GM19328 (cell line): Measurements from ENCODE around the gene ARMH3.

Experiments used
- ATAC-seq: cut with Tn5 transposase; IDR thresholded peaks from one replicate; pipeline ENCODE4 v1.9.1; 2021; ENCODE audit warnings: mild to moderate bottlenecking, moderate library complexity; ENCODE audit not compliant: unreplicated experiment

ARMH3 gene

DNA sequence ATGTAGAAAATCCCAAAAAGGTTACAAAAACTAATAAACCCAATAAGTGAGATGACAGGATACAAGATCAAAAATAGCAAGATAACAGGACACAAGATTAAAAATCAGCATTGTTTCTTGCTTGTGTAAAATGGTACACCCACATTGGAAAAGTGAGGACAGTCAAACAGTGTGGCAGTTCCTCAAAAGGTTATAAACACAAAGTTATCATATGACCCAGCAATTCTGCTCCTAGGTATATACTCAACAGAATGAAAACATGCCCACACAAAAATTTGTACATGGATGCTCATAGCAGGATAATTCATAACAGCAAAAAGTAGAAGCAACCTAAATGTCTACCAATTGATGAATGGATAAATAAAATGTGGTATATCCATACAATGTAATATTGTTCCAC is 105.8 kb downstream of the ARMH3 start:
- ATAC-seq: no peak

DNA sequence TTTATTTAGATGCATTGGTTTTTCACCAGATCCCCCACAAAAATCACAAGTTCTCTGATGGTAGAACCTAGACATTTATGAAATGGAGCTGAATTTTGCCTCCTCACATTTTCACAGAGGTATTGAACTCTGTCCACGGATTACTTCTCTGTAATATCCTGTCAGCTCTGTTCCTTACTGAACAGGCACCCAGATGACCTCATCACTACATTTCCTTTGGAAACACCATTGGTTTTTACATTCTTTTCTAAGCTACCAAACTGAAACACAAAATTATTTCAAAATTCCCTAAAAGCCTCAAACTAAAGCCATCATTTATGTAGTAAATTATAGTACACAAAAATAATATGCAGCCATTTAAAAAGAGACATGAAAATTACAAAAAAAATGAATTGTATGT is 114.1 kb downstream of the ARMH3 start:
- ATAC-seq: no peak

DNA sequence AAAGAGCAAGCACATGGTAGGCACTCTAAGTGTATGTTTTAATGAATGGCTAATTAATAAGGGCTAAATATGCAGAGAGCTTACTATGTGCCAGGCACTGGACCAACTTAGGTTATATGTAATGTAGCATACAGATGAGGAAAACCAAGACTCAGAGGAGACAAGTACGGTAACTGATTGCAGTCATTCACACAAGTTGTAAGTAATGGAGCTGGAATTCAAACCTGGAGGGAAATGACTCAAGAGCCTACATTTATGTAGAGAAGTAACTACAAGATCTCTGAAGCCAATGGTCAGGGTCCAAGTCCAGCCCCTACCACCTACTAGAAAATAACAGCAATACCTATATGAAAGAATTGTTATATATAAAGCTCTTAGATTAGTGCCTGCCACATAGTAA is 115.1 kb downstream of the ARMH3 start:
- ATAC-seq: no peak

DNA sequence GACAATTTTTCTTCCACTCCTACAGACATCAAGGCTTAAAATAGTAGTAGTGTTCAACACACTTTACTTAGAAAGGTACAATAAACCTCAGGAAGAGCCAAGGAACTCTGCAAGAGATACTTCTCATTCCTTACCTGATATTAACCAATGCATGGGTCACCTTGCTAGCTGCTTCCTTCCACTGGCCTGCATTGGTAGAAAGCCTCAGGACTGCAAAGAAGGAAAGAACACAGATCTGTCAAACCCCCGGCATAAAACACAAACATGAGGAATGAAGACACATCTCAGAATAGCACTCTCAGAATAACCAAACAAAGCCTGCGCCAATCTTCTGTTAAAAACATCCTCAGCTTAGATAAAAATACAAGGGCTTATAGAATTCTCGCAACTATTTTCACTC is 116.2 kb downstream of the ARMH3 start:
- no peak for ATAC-seq

DNA sequence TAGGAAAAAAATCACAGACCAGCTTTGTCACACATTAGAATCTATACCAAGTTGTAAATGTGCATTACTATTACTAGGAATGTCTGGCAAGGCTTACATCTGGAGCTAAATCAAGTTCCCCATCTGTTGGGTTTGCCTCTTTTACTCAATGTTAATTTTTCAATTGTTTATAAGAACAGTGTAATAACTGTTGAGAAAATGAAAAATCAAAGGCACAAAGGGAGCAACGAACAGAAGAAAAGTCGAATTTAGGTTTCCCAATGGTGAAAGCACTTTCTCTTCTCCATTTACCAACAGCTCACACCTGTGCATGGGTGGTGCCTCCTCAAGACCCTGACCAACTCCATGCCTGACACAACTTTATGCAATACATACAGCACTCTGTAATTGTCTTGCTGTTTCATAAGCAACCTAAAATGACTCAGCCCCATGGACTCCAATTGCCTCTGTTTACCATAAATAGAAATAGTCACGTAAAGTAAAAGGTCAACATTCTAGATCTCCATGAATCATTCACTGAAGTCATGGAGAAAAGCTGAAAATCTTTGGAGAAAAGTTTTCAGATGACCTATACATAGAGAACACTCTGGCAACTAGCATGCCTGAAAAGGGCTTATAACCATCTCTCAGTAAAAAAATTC is 116.8 kb downstream of the ARMH3 start:
- no peak for ATAC-seq

DNA sequence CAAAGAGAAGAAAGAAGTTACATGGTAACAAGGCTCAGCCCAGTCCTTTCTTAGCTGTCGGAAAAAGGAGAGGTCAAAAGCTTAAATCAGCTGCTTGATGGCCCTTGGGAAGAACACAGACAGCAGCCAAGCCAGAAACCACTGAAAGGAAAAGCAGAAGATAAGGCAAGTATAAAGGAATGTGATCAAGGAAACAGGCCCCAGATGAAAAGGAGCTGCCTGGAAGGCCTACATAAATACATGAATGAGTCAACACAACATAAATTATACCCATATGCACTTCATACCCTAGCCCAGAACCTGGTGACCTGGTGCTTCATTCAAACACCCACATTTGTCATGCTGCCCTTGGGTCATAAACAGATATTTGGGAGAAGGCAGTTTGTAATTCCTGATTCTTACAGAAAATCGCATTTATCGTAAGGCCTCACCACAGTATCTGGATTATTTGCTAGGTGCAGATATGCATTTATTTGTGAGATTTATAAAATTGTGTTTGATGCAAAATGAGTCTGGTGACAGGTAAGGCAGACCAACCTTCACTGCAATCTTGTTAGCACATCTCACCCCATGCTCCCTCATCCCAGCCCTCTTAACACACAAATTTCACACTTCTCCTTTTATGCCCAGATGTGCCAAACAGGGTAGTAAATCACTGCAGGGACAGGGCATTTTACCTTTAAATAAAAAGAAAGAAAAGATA is 117.5 kb downstream of the ARMH3 start:
- ATAC-seq: no peak

DNA sequence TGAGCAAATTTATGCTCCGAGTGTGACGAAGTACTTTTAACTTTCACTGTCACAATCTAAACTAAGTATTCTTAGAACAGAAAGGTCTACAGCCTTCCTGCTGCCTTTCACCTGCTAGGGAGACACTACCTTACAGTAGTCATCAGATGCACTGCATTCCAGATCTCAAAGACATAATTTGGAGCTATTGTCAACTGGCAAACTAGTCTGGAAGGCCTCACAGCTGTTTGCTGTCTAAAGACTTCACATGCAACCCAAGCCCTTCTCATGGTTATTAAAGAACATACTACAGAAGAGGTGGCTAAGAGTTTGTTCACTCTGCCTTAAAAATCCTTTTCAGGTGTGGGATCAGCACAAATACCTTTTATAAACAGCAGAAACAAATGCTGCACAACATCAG is 120.5 kb downstream of the ARMH3 start:
- no peak for ATAC-seq

DNA sequence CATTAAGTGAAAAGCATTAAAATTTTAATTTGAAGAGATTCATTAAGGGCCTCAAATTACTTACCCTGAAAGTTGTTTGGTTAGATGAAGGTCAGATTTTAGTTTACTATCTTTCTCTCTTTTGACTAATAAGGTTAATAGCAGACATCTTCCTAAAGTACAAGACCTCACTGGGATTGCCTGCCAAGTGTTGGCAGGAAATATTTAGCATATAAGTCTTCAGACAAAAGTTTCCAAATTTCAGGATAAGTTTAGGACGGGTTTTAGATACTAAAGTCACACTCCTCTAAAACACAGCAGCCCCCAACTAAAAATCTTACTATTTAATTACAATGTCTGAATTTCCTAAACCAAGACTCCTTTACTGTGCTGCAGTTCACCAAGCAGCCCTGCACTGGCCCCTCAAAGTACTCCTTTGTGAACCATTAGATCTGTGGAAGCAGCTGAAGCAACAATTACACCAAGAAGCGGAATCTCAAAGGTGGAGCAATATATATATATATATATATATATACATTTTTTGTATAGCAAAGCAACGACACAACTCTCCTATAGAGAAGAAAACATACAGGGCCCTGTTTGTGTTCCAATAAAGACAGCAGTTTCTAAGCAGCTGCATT is 121.2 kb downstream of the ARMH3 start:
- ATAC-seq: no peak

DNA sequence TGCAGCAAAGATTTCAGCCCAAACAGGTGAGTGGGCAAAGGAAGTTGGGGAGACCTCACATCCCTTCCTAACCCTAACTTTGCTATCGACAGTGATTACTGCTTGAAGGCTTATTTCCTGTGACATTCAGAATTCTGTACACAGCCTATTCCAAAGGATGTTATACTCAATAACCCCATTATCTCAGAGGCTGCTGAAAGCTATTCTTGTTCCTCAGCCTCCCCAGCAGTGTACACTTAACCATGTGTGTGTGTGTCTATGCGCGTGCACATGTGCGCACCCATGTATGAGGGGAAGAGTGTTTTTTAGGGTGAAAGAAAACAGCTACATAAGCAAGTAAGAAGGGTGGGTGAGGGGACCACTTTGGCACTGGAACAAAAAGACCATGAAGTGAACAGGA is 122.0 kb downstream of the ARMH3 start:
- ATAC-seq: no peak

DNA sequence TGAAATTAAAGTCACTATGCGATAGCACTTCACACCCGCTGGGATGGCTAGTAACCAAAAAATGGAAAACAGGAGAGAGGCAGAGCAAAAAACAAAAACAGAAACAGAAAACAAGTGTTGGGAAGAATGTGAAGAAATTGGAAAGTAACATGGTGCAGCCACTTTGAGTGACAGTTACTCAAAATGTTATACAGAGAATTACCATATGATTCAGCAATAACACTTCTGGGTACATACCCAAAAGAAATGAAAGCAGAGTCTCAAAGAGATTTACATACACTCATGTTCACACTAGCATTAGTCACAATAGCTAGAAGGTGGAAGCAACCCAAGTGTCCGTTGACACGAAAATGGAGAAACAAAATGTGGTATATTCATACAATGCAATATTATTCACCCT is 123.8 kb downstream of the ARMH3 start:
- no peak for ATAC-seq

DNA sequence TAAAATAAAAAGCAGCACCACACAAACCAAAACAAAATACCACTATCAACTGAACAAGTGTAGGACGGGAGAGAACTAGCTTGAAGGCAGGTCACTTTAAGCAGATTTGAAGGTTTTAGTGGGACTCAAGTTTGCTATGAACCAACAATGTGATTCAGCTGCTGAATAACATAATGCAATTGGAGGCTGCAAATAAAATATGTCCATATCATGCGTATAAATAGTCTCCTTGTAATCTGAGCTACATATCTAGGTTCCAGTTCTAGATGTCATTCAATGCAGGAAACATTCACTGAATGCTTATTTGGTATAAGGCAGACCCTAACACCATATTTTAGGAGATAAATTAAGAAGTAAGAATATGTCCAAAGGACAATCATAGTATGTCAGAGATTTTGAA is 130.9 kb downstream of the ARMH3 start:
- ATAC-seq: no peak

DNA sequence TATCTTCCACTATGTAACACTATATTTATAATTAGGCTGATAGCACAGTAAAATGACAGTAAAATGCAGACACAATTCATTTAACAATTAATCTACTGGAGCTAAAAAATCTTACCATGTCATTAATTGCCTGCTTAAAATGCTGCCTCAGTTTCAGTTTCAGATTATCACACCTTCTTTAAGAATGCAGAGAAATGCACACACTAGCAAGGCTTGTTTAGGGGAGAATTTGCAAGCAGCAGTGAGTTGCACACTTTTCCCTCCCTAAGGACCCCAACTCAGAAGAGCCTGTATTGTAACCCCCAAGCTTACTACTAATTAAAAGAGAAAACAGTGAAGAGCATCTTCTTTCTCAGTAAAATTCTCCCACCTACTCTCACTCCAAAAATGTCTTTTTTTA is 132.7 kb downstream of the ARMH3 start:
- ATAC-seq: no peak

DNA sequence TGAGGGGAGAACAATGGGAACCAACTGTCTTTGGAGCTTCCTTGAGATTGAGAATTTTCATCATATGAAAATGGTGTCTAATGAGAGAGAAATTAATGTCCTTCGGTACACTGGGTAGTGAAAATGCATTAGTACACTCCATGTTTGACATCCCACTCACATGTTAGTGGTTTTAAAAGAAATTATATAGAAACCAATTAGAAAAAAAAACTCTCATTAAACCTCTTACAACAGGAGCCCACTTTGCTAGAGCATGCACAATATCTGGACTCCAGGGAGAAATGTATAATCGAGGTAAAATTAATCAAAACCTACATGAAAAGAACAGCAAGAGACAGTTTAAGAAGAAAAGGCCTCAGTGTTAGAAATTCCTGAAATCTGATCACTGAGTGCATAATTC is 133.1 kb downstream of the ARMH3 start:
- ATAC-seq: no peak

DNA sequence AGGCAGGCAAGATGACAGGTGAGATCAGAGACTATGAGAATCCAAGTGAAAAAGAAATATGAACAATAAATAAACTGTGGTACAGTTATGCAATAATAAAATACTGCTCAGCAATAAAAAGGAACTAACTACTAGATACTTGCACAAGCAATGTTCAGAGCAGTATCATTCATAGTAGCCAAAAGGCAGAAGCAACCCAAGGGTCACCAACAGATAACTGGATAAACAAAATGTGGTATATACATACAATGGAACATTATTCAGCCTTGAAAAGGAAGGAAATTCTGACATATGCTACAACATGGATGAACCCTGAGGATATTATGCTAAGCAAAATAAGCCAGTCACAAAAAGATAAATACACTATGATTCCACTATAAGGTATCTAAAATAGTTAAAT is 135.4 kb downstream of the ARMH3 start:
- ATAC-seq: no peak

DNA sequence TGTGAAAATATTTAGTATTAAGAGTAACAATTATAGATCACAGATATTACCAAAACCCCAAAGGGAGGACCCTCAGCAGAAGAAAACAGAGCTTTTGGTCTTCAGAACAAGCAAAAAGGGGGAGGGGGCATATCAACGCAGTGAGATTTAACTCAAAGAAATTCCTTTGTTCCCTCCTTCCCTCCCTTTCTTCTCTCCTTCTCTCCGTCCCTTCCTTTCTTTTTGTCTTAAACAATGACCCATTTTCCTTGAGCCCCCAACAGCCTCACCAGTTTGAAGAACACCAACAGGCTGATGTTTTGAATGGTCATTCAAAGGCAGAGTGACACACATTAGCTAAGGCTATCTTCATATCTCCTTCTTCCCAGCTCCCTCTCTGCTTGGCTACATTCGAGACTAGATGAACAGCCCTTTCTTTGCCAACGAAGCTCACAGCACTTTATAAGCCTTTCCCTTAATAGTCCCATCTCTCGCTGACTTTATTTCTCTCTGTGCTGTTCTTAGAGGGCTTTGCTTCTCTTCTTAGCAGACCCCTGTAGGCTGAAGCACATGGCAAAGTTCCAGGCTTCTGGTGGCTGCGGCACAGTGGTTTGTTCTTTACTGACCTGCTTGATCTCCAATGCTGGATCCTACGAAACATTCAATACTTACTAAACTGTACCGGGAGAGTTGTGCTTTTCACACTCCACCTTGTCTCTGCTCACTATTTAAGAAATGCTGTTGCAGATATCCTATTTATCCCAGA is 136.8 kb downstream of the ARMH3 start:
- ATAC-seq: no peak

DNA sequence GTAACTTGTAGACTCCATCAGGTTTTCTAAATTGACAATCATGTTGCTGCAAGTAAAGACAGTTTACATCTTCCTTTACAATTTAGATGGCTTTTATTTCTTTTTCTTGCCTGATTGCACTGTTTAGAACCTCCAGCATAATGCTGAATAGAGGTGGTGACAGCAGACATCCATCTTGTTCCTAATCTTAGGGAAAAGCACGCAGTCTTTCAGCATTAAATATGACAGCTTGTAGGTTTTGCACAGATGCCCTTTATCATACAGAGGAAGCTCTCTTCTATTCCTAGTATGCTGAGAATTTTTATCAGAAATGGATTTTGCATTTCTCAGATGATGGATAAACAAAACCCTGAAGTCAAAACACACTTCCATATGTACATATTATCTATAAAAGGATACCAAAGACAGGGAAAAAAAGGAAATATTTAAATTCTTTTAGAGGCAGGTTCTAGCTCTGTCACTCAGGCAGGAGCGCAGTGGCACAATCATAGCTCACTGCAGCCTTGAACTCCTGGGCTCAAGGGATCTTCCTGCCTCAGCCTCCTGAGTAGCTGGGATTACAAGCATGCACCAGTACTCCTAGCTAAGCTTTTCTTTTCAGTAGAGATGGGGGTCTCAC is 143.3 kb downstream of the ARMH3 start:
- no peak for ATAC-seq

DNA sequence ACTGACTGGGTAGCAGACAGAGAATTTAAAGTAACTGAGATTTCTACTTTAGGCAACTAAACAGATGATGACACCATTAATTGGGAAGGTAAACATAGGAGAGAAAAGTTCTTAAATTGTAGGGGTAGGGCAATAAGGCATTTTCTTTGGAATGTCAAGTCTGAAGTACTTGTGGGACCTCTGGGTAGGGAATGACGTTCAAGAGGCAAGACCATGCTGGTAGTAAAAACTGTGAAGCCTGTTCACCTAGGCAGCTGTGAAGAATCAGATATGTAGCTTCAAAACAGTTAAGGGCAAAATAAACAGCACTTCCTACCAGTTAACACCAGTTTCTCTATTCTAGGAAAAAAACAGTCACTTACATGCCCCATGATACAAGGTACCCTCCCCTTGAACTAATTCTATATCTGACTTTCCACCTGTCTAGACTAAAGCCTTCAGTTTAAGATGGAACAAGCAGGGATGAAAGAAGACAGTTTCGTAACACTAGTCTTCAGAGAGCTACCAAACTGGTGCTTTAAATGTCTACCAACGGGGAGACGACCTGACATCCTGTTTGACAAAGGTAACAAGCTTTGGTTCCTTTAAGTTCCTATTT is 149.3 kb downstream of the ARMH3 start:
- no peak for ATAC-seq

DNA sequence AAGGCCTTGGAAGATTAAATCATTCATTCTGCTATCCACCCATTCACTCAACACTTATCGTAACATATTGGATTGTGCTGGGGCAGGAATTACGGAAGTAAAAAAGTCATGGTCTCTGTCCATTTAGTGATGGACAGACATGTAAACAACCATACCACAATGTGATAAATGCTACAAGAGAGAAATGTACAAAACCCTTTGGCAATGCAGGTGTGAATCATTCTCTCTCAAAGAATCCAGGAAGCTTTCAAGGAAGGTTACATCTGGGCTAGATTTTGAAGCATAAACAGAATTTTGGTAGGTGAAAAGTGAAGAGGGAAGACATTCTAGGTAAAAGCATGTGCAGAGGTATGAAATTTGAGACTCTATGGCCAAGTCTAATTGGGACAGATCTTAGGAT is 150.7 kb downstream of the ARMH3 start:
- ATAC-seq: no peak

DNA sequence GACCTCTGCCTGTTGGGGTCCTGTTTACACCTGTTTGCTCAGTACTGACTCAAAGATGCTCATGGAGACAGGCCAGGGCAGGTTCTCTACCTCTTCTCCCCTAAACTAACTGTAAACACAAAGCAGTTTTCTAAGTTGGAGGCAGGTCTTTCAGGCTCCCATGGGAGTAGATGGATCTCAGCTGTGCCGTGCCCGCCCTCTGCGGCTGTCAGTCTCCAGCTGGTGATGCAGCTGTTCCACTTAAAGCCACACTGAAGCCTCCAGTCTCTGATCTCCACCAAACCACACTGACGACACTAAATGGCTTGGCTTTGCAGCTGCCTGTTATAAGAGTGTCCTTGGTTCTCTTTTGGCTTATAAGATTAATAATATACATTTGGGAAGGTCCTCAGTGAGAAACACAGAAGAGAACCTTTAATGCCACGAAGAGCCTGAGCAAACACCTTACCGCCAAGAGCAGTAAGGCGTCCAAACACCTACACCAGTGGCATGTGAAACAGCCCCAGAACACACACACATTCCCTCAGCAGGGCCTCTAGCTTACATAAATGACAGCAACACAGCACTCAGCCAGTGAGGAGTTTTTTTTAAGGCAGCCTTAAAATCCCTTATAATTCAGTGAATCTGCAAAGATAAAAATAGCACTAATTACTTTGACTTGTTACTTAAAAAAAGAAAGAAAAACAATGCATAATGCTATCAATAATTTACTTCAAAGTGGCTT is 152.0 kb downstream of the ARMH3 start:
- ATAC-seq: peak; percentile 56

DNA sequence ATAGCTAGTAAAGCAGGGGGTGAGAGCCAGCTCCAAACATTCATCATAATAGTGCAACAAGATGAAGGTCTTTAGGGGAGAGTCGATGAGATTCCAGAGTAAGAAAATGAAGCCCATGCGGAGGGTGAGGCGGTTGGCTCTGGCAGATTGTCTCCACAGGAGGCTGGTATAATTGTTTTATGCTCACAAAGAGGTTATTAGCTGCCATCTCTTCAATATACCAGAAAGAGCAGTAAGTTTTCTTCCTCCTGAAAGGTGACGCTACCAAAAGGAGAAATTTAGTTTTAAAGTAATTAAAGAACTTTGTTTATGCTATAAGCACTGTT is 153.2 kb downstream of the ARMH3 start:
- ATAC-seq: no peak
